MM.1S (cell line): ENCODE measurements around the gene TNFRSF14.

Source experiments
- DNase-seq: peaks from one replicate; pipeline ENCODE4 v3.0.0-alpha.2; 2015
- H2AFZ ChIP-seq: fragments of 300-600 bp; sonication (generic); 2 replicates; pipeline ENCODE4 v1.6.0; 2016; ENCODE audit warnings: antibody characterized with exemption, low read length
- H3F3A ChIP-seq: fragments of 300-600 bp; sonication (generic); 2 replicates; pipeline ENCODE4 v1.6.1; 2016; ENCODE audit warnings: mild to moderate bottlenecking, antibody characterized with exemption, low read length, moderate library complexity, mixed read lengths; ENCODE audit not compliant: insufficient read depth
- H3K27ac ChIP-seq: fragments of 300-600 bp; sonication (generic); 2 replicates; pipeline ENCODE4 v1.5.1; 2016; ENCODE audit warnings: mild to moderate bottlenecking, low read length
- H3K27me3 ChIP-seq: fragments of 300-600 bp; sonication (generic); replicated peaks from 2 replicates; pipeline ENCODE4 v1.6.0; 2016; ENCODE audit warnings: low read length; ENCODE audit not compliant: insufficient read depth
- H3K36me3 ChIP-seq: fragments of 300-600 bp; sonication (generic); replicated peaks from 2 replicates; pipeline ENCODE4 v1.6.1; 2016; ENCODE audit warnings: mild to moderate bottlenecking, low read length, mixed read lengths; ENCODE audit not compliant: insufficient read depth
- H3K4me1 ChIP-seq: fragments of 300-600 bp; sonication (generic); 2 replicates; pipeline ENCODE4 v1.6.1; 2016; ENCODE audit warnings: low read length, mixed read lengths
- H3K4me2 ChIP-seq: fragments of 300-600 bp; sonication (generic); 2 replicates; pipeline ENCODE4 v1.6.0; 2016; ENCODE audit warnings: low read depth, low read length
- H3K4me3 ChIP-seq: fragments of 300-600 bp; sonication (generic); 2 replicates; pipeline ENCODE4 v1.5.1; 2016; ENCODE audit warnings: low read length, mixed read lengths
- H3K79me2 ChIP-seq: fragments of 300-600 bp; sonication (generic); 2 replicates; pipeline ENCODE4 v1.6.1; 2016; ENCODE audit warnings: mixed run types, low read length, mixed read lengths
- H3K9ac ChIP-seq: fragments of 300-600 bp; sonication (generic); 2 replicates; pipeline ENCODE4 v1.6.1; 2016; ENCODE audit warnings: low read length, mixed read lengths
- H3K9me2 ChIP-seq: fragments of 300-600 bp; sonication (generic); replicated peaks from 2 replicates; pipeline ENCODE4 v1.6.1; 2016; ENCODE audit warnings: mild to moderate bottlenecking, low read length, mixed read lengths; ENCODE audit not compliant: insufficient read depth
- H3K9me3 ChIP-seq: fragments of 300-600 bp; sonication (generic); replicated peaks from 2 replicates; pipeline ENCODE4 v1.6.1; 2016; ENCODE audit warnings: mild to moderate bottlenecking, low read length, mixed read lengths; ENCODE audit not compliant: insufficient read depth
- H4K20me1 ChIP-seq: fragments of 300-600 bp; sonication (generic); 2 replicates; pipeline ENCODE4 v1.6.1; 2016; ENCODE audit warnings: mild to moderate bottlenecking, low read length, moderate library complexity, mixed read lengths; ENCODE audit not compliant: insufficient read depth
- EZH2 ChIP-seq: fragments of 300-600 bp; sonication (generic); optimal IDR thresholded peaks from 2 replicates; pipeline ENCODE3; 2017; ENCODE audit warnings: low read depth, mild to moderate bottlenecking, antibody characterized with exemption, low read length, mixed read lengths
- EZH2phosphoT487 ChIP-seq: fragments of 300-600 bp; sonication (generic); IDR thresholded peaks from 2 replicates; pipeline ENCODE4 v1.6.1; 2018; ENCODE audit warnings: antibody characterized with exemption, low read length
- TF ChIP-seq, protein P1 (sequence below): fragments of 300-600 bp; sonication (generic); IDR thresholded peaks from 2 replicates; pipeline ENCODE4 v1.5.1; 2016; ENCODE audit warnings: antibody characterized with exemption, low read length, mixed read lengths

Gene TNFRSF14

DNA sequence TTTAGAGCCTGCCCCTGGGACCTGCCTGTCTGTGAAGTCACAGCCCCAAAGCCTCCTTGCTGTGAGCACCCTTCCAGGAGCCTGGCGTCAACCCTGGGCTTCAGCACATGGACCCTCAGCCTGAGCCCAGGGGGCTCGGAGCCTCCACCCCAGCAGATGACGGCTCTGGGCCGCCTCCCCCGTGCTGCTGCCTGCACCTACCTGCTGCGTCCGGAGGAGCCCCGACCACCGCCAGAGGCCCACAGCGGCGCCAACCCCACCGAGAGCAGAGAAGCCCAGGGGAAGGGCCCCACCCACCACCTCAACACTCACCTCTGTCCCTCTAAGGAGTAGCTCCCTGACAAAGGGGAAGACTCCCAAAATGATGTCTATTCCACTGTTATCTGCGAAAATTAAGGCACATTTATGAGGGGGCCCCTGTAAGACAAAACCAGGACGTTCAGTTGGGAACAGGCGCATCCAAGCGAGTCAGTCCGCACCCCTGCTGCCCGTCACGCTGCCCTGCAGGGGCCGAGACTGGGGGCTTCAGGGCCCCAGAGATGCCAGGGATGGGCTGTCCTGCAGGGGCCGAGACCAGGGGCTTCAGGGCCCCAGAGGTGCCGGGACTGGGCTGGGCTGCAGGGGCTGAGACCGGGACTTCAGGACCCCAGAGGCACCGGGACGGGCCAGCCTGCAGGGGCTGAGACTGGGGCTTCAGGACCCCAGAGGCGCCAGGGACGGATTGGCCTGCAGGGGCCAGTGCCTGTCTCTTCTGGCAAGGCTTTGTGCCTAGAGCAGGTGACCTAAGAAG is 45.6 kb upstream of the TNFRSF14 start:
- Histone ChIP-seq H3F3A (no peaks in the 10 kb centered on the region), H3K4me2 (no peak overlapping the region), H4K20me1 (no peaks in the 10 kb centered on the region), H2AFZ (no peak overlapping the region), H3K4me3 (no peak overlapping the region), H3K9ac (no peak overlapping the region), H3K9me2 (no peaks in the 10 kb centered on the region), H3K27ac (no peak overlapping the region), H3K79me2 (no peaks in the 10 kb centered on the region), H3K9me3 (no peaks in the 10 kb centered on the region), H3K4me1 (no peaks in the 10 kb centered on the region), H3K27me3 (no peaks in the 10 kb centered on the region), H3K36me3 (0 out of 2 replicates have a peak, but pooled peaks cover 3% of the 10 kb centered on the region)
- TF ChIP-seq EZH2phosphoT487, result no peak
- TF ChIP-seq EZH2, result no peak
- no peak for DNase-seq

DNA sequence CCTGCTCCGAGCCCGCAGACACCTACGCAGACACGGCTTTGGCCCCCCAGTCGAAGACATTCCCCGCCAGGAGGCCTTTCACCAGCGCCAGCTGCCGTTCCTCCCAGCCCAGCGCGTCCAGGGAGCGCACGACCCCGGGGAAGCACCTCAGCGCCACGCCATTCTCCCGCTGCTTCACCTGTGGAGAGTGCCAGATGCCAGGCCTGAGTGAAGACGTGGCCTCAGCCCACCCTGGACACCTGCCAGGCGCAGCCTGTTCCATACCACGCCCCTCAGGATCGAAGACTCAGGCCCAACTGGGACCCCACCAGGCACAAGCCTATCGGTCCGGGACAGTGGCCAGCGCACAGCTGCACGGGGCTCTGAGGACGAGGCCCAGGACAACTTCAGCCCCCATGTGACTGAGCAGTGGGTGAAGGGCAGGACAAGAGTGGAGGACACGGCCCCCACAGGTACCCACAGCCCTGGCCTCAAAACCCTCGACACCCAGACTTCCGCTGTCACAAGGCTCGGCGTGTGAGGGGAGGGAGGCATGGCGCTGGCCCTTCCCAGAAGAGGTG is 43.2 kb upstream of the TNFRSF14 start:
- H3K9ac ChIP-seq, result no peak overlapping the region
- H2AFZ ChIP-seq, result no peak overlapping the region
- no peaks in the 10 kb centered on the region for H3K4me1 ChIP-seq
- no peak overlapping the region for H3K27ac ChIP-seq
- H3K79me2 ChIP-seq, result no peaks in the 10 kb centered on the region
- no peaks in the 10 kb centered on the region for H4K20me1 ChIP-seq
- DNase-seq, result no peak
- H3K4me2 ChIP-seq, result no peak overlapping the region
- H3K36me3 ChIP-seq, result 0 out of 2 replicates have a peak, but pooled peaks cover 3% of the 10 kb centered on the region
- H3K9me3 ChIP-seq, result no peaks in the 10 kb centered on the region
- no peaks in the 10 kb centered on the region for H3K9me2 ChIP-seq
- H3F3A ChIP-seq, result no peaks in the 10 kb centered on the region
- no peaks in the 10 kb centered on the region for H3K27me3 ChIP-seq
- TF ChIP-seq, protein P1, sequence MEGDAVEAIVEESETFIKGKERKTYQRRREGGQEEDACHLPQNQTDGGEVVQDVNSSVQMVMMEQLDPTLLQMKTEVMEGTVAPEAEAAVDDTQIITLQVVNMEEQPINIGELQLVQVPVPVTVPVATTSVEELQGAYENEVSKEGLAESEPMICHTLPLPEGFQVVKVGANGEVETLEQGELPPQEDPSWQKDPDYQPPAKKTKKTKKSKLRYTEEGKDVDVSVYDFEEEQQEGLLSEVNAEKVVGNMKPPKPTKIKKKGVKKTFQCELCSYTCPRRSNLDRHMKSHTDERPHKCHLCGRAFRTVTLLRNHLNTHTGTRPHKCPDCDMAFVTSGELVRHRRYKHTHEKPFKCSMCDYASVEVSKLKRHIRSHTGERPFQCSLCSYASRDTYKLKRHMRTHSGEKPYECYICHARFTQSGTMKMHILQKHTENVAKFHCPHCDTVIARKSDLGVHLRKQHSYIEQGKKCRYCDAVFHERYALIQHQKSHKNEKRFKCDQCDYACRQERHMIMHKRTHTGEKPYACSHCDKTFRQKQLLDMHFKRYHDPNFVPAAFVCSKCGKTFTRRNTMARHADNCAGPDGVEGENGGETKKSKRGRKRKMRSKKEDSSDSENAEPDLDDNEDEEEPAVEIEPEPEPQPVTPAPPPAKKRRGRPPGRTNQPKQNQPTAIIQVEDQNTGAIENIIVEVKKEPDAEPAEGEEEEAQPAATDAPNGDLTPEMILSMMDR, result no peak
- TF ChIP-seq EZH2phosphoT487 (no peak), EZH2 (no peak)
- no peak overlapping the region for H3K4me3 ChIP-seq

DNA sequence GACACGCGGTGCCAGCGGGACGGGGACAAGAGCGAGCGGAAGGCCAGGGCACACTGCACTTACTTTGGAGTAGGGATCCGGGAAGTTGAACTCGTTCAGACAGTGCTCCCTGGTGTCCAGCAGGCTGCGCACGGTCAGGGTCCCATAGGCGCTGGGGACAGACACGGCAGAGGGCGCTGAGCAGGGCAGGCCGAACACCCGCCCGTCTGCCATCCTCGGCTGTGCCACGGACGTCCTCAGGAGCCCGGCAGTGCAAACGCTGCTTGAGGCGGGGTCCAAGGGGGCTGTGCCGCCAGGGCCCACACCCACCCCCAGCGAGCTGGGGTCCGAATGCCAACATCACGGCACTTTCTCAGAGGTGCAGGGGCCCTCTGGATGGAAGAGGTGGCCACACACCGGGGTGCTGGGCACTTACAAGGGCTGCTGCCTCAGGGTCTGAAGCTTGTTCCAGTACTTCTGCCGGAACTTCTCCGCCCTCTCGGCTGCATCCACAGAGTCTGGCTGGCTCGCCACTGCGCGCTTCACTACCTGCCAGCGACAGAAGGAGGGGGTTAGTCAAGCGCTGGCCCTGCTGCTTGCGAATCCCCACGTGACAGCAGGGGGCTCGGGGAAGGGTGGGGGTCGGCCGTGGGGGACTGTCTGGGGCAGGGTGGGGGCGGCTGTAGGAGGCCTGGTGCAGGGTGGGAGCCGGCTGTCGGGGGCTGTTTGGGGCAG is 42.1 kb upstream of the TNFRSF14 start:
- no peak for DNase-seq
- no peaks in the 10 kb centered on the region for H3F3A ChIP-seq
- 0 out of 2 replicates have a peak, but pooled peaks cover 3% of the 10 kb centered on the region for H3K36me3 ChIP-seq
- H3K9me2 ChIP-seq, result no peaks in the 10 kb centered on the region
- H3K4me2 ChIP-seq, result no peak overlapping the region
- TF ChIP-seq EZH2 (no peak), EZH2phosphoT487 (no peak)
- TF ChIP-seq, protein P1, result no peak
- no peak overlapping the region for H3K27ac ChIP-seq
- H3K79me2 ChIP-seq, result no peaks in the 10 kb centered on the region
- H4K20me1 ChIP-seq, result no peaks in the 10 kb centered on the region
- no peak overlapping the region for H3K4me3 ChIP-seq
- no peak overlapping the region for H2AFZ ChIP-seq
- no peaks in the 10 kb centered on the region for H3K9me3 ChIP-seq
- H3K4me1 ChIP-seq, result no peaks in the 10 kb centered on the region
- no peaks in the 10 kb centered on the region for H3K27me3 ChIP-seq
- H3K9ac ChIP-seq, result no peak overlapping the region
